GM19023 (cell line): Measurements from ENCODE around the gene HMCN2.
"Not testable (repeated sequence)": the region's sequence is repeated elsewhere in the genome, so short reads cannot be mapped to it uniquely, and the experiment has no call there.

Source experiments
- ATAC-seq: cut with Tn5 transposase; IDR thresholded peaks from one replicate; pipeline ENCODE4 v1.9.1; 2021; ENCODE audit warnings: mild to moderate bottlenecking, moderate library complexity; ENCODE audit not compliant: unreplicated experiment

Gene HMCN2

GRCh38 chr9:130327070-130327780 lies 61.7 kb downstream of the HMCN2 start:
- no peak for ATAC-seq

- ATAC-seq: no peak
Measured at GRCh38 chr9:130327781-130328348, 62.3 kb downstream of the HMCN2 start.

DNA sequence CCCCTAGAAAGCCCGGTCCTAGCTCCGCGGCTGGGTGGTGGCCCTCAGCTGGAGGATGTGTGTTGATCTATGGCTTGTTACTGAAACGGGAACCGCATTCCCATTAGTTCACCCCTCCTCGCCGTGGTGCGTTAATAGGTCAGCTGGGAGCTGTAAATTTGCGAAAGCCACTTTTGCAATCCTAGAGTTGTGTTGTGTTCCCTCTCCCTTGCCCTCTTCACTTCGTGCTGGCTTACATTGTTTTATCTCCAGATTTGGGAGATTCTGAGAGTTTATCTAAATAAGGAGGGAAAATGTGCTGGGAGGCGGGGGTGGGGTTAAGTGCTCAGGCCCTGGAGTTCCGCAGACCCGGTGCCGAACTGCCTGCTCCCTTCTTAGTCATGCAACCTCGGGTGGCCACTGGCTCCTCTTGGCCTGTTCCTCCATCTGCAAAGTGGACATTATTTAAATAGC lies 62.8 kb downstream of the HMCN2 start:
- ATAC-seq: no peak

GRCh38 chr9:130329061-130329460 lies 63.5 kb downstream of the HMCN2 start:
- ATAC-seq: no peak

DNA sequence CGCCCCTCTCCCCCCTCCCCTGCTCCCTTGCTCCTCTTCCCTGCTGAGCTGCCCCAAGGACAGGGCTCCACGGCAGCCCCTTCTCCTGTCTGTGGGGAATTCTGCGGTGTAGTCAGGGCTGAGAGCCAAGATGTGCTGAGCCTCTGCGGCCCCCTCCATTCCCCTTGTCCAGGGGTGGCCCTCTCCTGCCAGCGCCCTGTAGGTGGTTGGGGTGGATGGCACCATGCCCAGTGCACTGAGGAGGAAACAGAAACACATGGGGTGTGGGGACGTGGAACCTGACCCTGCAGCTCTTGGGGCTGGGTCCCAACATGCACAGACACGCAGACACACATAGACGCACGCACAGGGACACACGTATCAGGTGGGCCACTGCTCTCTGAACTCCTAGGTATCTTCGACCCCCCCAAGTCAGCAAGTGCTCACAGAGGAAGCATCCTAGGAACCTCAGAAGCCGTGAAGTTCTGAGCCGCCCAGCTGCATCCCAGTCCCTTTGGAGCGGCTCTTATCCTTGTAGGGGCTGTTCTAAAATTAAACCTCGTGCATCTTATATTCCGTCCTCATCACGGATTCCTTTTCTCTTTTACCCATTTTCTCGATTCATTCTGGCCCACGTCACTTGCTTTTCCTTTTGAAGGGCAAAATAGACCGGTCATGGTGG lies 64.8 kb downstream of the HMCN2 start:
- ATAC-seq: no peak

- ATAC-seq: no peak
Measured at GRCh38 chr9:130331061-130331460, 65.5 kb downstream of the HMCN2 start.

DNA sequence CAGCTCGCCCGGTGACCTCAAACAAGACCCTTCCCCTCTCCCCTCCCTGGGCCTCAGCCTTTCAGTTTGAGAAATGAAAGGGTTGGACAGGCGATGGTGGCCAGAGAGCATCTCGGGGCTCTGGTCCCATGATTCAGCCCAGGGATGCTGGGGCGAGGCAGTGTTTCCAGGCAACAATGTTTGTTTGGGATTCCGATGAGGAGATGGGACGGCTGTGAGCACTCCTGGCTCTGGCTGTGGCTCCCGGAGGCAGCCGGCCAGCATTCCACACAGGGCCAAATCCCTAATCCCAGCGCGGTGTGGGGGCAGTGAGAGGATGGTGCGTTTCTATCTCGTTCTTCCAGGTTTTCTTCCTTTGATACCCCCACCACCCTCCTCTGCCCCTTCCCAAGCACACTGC lies 66.0 kb downstream of the HMCN2 start:
- no peak for ATAC-seq

DNA sequence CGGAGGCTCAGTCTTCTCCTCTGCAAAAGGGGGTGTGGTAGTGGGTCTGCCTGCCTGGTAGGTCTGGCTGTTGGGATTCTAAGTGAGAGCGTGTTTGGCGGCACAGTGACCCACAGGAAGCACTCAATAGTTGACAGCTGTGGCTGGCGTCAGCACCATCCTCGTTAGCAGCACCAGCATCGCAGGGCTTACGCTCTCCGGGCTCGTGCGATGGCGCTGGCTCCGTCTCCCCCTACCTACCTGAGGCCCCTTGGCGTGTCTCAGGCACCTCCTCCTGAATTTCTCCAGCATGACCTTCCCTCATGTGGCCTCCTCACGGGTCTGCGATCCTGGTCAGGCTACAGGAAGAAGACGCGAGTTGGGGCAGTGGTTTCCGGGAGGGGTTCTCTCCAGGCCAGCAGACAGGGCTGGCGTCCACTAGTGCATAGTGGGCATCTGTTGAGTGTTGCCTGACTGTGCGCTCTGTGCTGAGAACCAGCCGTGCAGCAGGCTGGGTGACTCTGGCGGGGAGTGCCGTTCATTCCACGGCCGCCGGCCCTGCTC lies 66.9 kb downstream of the HMCN2 start:
- ATAC-seq: no peak

DNA sequence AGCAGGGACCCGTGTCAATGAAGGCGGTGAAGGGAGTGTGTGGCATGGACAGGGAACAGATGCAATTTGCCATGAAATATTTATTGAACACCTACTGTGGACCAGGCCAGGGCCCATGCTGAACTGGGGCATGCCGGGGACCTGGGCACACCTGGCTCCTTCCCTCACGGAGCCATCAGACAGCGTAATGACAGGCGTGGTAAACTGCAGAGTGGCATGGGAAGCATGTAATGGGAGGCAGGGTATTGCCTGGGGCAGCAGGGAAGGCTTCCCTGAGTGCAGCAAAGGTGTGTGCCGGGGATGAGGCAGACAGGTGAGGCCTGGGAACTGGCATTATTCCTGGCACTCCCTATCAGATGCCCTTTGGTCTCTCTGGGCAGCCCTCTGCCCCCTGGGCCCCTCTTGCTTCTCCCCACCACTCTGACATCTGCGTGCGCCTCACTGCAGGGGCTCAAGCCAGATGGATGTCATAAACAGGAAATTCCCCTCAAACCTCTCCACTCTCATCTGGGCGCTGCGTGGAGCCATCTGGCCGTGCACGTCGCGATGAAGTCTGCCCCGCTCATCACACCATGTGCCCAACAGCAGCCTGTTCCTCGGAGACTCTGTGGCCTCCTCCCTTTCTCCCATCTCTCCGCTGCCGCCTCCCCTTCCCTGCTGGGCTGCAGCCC lies 67.6 kb downstream of the HMCN2 start:
- no peak for ATAC-seq

DNA sequence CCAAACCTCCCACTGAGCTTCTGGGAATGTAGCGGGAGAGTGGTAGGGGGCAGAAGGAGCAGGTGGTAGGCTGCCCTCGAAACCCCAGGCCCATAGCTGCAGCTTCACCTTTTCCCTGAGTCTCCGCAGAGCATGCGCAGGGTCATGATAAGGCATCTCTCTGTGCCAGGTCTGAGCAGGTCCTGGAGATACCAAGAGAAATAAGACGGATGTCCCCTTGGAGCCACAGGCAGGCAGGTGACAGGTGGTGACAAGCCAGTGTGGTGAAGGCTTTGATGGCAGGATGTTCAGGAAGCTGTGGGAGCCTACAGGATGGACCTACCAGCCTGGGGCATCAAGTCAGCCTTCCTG lies 68.1 kb downstream of the HMCN2 start:
- ATAC-seq: no peak

DNA sequence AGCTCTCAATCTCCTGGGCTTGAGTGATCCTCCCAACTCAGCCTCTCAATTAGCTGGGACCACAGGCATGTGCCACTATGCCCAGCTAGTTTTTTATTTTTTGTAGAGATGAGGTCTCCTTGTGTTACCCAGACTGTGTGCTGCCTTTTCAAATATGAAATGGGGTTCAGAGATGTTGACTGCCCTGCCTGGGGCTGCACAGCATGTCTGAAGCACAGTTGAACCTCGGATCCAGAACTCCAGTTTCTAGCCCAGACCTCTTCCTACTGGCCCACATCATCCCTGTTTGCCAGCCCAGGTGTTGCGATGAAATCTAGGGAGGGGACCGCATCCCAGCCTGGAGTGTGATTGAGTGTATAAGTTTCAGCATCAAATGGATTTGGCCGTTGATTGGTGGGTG lies 69.4 kb downstream of the HMCN2 start:
- ATAC-seq: no peak

GRCh38 chr9:130336027-130336610 lies 70.6 kb downstream of the HMCN2 start:
- no peak for ATAC-seq

DNA sequence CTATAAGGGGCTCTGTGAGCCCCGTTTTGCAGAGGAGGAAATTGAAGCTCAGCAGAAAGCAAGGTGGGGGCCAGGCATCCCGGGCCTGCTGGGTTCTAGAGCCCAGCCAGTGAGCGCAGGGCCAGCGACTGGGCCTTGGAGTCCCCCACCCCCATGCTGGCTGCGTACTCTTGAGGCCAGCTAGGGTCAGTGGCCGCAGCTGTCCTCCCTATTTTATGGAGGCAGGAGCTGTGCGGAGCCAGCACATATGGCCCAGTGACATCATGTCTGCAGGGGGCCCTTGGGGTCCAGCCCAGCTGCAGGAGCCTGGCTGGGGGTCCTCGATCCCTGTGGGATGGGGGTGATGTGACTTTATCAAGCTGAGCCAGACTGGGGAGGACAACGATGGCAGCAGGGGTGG lies 71.3 kb downstream of the HMCN2 start:
- ATAC-seq: no peak

GRCh38 chr9:130337318-130337717 lies 71.8 kb downstream of the HMCN2 start:
- ATAC-seq: no peak

DNA sequence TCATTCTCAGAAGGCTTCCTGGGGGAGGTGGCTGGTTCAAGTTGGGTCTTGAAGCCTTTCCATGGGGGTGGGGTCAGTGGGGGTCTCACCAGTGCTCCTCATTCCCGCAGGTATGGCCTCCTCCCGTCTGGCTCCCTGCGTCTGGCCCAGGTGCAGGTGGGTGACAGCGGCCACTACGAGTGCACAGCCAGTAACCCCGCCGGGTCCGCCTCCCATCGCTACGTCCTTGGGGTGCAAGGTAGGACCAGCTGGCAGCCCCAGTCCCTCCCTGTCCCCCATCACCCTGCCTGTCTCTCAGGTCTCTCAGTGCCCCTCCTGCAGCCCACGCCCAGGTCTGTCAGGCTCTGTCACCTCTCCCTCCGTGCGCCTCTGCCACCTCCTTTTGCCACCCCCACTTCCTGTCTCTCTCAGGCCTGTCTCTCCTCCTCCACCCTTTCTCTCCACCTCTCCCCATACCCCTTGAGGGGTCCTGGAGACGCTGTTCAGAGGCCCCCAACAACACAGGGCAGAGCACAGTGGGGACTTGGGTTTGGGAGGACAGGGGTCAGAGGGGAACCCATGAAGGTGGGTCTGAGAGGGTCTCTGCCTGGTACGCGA lies 72.3 kb downstream of the HMCN2 start:
- no peak for ATAC-seq

- not testable (repeated sequence) for ATAC-seq
Measured at GRCh38 chr9:130338891-130339290, 73.3 kb downstream of the HMCN2 start.

DNA sequence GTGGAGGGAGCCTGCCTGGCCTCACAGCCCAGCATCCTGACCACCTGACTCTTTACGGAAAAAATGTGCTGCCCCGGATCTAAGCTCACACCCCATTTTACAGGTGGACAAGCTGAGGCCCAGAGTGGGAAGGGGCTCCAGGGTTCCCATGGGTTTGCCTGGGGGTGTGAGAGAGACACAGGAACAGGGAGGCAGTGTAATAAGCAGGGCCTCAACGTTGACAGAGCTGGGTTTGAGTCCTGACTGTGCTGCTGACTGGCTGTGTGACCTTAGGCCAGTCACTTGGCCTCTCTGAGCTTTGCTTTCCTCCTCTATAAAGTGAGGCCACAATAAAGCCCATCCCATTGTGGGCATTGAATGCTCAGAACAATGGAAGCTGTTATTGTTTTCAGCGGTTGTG lies 73.7 kb downstream of the HMCN2 start:
- no peak for ATAC-seq

- ATAC-seq: no peak
Measured at GRCh38 chr9:130340011-130340410, 74.5 kb downstream of the HMCN2 start.

DNA sequence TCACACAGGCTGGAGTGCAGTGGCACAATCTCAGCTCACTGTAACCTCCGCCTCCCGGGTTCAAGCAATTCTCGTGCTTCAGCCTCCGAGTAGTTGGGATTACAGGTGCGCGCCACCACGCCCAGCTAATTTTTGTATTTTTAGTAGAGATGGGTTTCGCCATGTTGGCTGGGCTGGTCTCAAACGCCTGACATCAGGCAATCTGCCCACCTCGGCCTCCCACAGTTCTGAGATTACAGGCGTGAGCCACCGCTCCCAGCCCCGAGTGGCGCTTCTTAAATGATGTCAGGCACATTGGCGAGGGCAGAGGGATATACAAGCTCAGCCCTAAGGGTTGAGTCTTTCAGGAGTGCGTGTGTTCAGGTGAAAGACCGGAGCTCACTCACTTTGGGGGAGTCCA lies 75.0 kb downstream of the HMCN2 start:
- not testable (repeated sequence) for ATAC-seq

DNA sequence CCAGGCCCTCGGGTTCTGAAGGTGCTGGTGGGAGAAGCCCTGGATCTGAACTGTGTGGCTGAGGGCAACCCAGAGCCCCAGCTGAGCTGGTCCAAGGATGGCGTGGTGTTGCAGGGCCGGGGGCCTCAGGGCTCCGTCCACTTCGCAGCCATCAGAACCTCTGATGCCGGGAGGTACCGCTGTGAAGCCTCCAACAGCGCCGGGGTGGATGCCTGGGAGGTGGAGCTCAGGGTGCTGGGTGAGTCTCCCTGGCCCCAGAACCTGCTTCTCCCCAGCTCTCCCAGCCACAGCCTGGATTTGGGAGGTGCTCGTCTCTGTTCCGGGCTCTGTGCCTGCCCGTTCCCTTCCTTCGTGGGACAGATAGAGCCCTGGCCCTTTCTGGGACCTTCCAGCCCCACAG lies 75.6 kb downstream of the HMCN2 start:
- no peak for ATAC-seq
